GM12873 (cell line): ENCODE results near the gene VEGFB.

Experiments
- CTCF ChIP-seq: IDR thresholded peaks from 2 replicates; pipeline ENCODE4 v1.5.1; 2012; ENCODE audit warnings: low read depth, mild to moderate bottlenecking, moderate library complexity, low read length, control low read depth; ENCODE audit not compliant: insufficient read depth; ENCODE audit errors: missing control alignments

Gene VEGFB

GRCh38 chr11:64267207-64267945, 33.0 kb downstream of the VEGFB start:
- TF ChIP-seq CTCF, result no peak

GRCh38 chr11:64268025-64268892, 33.9 kb downstream of the VEGFB start:
- no peak for TF ChIP-seq CTCF

- no peak for TF ChIP-seq CTCF
Measured at GRCh38 chr11:64268893-64269539, 34.6 kb downstream of the VEGFB start.

- TF ChIP-seq CTCF, result no peak
Measured at GRCh38 chr11:64269540-64270220, 35.3 kb downstream of the VEGFB start.

GRCh38 chr11:64275031-64275800, 40.8 kb downstream of the VEGFB start:
- TF ChIP-seq CTCF, result no peak

GRCh38 chr11:64275841-64276240, 41.5 kb downstream of the VEGFB start:
- TF ChIP-seq CTCF, result no peak
